Left ventricle myocardium inferior (tissue), 1 donor: ENCODE data around the gene BUD23. TPM values are rescaled to one million over a fixed set of nuclear protein-coding genes. Genes with fewer than 3 reads are reported as not detected.
A peak's percentile ranks its signal among the peaks of the same experiment; 100 is the strongest.

ENCODE experiments used
- DNase-seq: peaks from one replicate; pipeline ENCODE4 v3.0.0-alpha.2; 2020
- H3K27ac ChIP-seq: fragments of 200-600 bp; replicated peaks from 2 replicates; pipeline ENCODE4 v1.8.0; 2021
- H3K27me3 ChIP-seq: fragments of 200-600 bp; 2 replicates; pipeline ENCODE4 v1.8.0; 2021; ENCODE audit warnings: low read depth
- H3K36me3 ChIP-seq: fragments of 200-600 bp; 2 replicates; pipeline ENCODE4 v1.8.0; 2021
- H3K4me1 ChIP-seq: fragments of 200-600 bp; 2 replicates; pipeline ENCODE4 v1.8.0; 2021
- H3K4me3 ChIP-seq: fragments of 200-600 bp; 2 replicates; pipeline ENCODE4 v1.8.0; 2021; ENCODE audit warnings: mild to moderate bottlenecking, moderate library complexity
- H3K9me3 ChIP-seq: fragments of 200-600 bp; replicated peaks from 2 replicates; pipeline ENCODE4 v1.8.0; 2021
- intact Hi-C: fragments of 100-400 bp; cut with micrococcal nuclease; formaldehyde crosslinking; loops from one replicate; pipeline ENCODE4 v1.11.0; 2022
- total RNA-seq: library from RNA; stranded (reverse); fragmentation: NEBNext Ultra II Directional; extraction: Animal tissue kit (Norgen Biotek cat#: 25700); gene quantifications from one replicate; pipeline ENCODE4 v1.2.1, GENCODE V29; 2021
- TF ChIP-seq, protein P1 (sequence below): fragments of 200-600 bp; IDR thresholded peaks from 2 replicates; pipeline ENCODE4 v1.8.0; 2021; ENCODE audit warnings: antibody characterized with exemption, mild to moderate bottlenecking, borderline replicate concordance
- donor health status: DM: no; HTN: yes; CAD: no; lungs with severe emphysema.

Gene BUD23
- total RNA-seq, 1 donor from 2014 or later, result 65.0 TPM

DNA sequence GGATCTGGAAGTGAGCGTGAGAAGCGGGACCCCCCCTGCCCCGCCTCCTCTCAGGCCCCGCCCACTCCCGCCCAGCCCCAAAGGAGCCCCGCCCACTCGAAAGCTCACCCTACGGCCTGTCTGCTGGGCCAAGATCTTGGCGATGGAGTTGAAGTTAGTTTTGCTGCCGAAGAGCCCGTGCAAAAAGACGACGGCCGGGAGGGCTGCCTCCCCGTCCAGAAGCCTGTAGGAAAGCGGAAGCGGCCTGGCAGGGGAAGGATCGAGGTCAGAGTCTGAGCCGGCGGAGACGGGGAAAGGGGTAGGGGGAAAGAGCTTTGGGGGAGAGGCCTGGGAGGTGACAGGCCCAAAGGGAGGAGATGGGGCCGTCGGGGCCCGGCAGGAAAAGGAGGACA, 54.8 kb downstream of the BUD23 start:
- Histone ChIP-seq H3K4me1 (peaks cover 22% of the 10 kb centered on the region), H3K36me3 (peaks cover 22% of the 10 kb centered on the region), H3K9me3 (no peaks in the 10 kb centered on the region), H3K4me3 (peak overlapping the region; percentile 90), H3K27ac (peak overlapping the region; percentile 84), H3K27me3 (no peaks in the 10 kb centered on the region)
- intact Hi-C loops, result no loop called here
- TF ChIP-seq, protein P1, sequence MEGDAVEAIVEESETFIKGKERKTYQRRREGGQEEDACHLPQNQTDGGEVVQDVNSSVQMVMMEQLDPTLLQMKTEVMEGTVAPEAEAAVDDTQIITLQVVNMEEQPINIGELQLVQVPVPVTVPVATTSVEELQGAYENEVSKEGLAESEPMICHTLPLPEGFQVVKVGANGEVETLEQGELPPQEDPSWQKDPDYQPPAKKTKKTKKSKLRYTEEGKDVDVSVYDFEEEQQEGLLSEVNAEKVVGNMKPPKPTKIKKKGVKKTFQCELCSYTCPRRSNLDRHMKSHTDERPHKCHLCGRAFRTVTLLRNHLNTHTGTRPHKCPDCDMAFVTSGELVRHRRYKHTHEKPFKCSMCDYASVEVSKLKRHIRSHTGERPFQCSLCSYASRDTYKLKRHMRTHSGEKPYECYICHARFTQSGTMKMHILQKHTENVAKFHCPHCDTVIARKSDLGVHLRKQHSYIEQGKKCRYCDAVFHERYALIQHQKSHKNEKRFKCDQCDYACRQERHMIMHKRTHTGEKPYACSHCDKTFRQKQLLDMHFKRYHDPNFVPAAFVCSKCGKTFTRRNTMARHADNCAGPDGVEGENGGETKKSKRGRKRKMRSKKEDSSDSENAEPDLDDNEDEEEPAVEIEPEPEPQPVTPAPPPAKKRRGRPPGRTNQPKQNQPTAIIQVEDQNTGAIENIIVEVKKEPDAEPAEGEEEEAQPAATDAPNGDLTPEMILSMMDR, result no peak
- DNase-seq, result peak; percentile 52

DNA sequence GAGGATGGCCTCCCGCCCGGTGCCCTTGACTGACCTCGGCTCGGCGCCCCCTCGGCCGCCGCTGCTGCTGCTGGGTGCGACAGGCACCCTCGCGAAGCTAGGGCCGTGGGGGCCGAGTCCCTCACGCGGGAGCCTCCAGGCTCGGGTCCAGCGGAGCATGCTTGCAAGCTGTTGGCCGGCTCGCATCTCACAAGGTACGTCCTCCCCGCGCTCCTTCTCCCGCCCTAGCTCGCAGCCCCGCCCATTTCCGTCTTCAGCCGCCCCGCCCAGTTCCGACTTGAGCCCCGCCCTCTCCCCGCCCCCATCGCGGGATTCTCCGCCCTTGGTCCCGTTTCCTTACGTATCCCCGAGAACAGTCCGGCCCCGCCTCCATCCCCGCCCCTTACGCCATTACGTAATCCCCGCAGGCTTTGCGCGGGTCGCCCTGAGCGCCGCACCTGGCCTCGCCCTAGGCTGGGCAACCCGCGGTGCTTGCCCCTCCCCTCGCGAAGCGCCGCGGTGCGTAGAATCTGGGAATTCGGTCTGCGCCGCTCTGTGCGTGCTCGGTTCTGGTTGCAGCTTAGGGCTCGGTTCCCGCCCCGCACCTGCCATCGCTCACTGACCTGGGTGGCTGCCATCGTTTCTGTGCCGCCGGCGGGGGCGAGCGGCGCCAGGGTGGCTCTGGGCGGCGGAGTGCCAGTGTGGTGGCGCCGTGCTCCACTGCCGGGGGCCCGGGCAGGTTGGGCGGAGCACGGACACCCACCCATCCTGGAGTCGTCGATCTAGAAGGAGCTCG, 55.4 kb downstream of the BUD23 start, which contains the start of gene ABHD11:
Gene ABHD11, minus strand, starts transcription at position 191 of the 775 bp plus-strand sequence. Its CDS starts 32 bp downstream, at position 159.
- intact Hi-C loops, result no loop called here
- TF ChIP-seq, protein P1, result no peak
- DNase-seq, result peak; percentile 98
- H3K27me3 ChIP-seq, result no peaks in the 10 kb centered on the region
- H3K27ac ChIP-seq, result peak within 1 kb of the TSS; percentile 84
- no peaks in the 10 kb centered on the region for H3K9me3 ChIP-seq
- peaks cover 22% of the 10 kb centered on the region for H3K36me3 ChIP-seq
- peak within 1 kb of the TSS; percentile 90 for H3K4me3 ChIP-seq
- peaks cover 22% of the 10 kb centered on the region for H3K4me1 ChIP-seq

DNA sequence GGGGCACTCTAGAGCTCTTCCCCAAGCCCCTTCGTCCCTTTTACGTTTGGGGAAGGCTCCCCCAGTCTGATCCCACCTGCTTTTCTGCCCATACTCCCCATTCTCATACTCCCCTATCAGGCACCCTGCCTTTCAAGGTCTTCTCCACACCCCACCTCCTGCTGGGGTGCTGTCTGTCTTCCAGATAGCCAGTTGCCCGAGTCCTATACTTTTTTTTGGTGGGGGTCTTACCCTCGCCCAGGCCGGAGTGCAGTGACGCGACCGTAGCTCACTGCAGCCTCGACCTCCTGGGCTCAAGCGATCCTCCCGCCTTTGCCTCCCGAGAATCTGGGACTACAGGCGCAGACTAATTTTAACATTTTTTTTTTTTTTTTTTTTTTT, 56.0 kb downstream of the BUD23 start:
- no peaks in the 10 kb centered on the region for H3K9me3 ChIP-seq
- H3K4me3 ChIP-seq, result peak overlapping the region; percentile 90
- TF ChIP-seq, protein P1, result no peak
- peaks cover 22% of the 10 kb centered on the region for H3K36me3 ChIP-seq
- H3K4me1 ChIP-seq, result peaks cover 22% of the 10 kb centered on the region
- intact Hi-C loops, result no loop called here
- H3K27ac ChIP-seq, result peak overlapping the region; percentile 84
- no peak for DNase-seq
- no peaks in the 10 kb centered on the region for H3K27me3 ChIP-seq

DNA sequence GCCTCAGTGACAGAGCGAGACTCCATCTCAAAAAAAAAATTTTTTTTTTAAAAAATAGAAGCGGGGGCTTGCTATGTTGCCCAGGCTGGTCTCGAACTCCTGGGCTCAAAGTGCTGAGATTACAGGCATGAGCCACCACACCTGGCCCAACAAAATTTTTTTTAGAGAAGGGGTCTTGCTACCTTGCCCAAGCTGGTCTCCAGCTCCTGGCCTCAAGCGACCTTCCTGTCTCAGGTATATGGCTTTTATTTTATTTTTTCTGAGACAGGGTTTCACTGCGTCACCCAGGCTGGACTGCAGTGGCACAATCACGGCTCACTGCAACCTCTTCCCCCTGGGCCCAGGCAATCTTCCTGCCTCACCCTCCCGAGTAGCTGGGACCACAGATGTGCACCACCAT, 56.8 kb downstream of the BUD23 start:
- H3K4me3 ChIP-seq, result no peak overlapping the region
- TF ChIP-seq, protein P1, result no peak
- H3K36me3 ChIP-seq, result peaks cover 22% of the 10 kb centered on the region
- no peaks in the 10 kb centered on the region for H3K27me3 ChIP-seq
- H3K4me1 ChIP-seq, result peaks cover 22% of the 10 kb centered on the region
- intact Hi-C loops, result no loop called here
- no peaks in the 10 kb centered on the region for H3K9me3 ChIP-seq
- H3K27ac ChIP-seq, result no peak overlapping the region
- no peak for DNase-seq

DNA sequence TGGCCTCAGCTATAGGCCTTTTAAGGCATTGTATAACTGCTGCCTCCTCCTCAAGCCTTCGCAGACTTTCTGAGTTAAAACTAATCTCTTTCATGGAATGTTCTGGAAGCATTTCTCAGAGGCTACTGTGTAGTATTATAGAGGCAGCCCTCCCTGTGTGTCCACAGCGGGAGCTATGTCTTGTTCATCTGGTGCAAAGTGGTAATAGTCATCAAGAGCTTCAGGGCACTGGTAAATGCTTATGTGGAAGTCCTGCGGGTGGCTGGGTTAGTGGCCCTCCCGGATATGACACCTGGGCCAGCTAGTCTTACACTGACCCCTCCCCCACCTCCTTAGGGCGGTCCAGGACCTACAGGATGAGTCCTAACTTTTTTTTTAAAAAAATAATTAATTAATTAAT, 57.4 kb downstream of the BUD23 start:
- TF ChIP-seq, protein P1, result no peak
- Histone ChIP-seq H3K27ac (no peak overlapping the region), H3K27me3 (no peaks in the 10 kb centered on the region), H3K4me1 (peaks cover 22% of the 10 kb centered on the region), H3K36me3 (peaks cover 19% of the 10 kb centered on the region), H3K4me3 (no peak overlapping the region), H3K9me3 (no peaks in the 10 kb centered on the region)
- no peak for DNase-seq
- intact Hi-C loops, result no loop called here
